IPS-NIHi7 (cell line): ENCODE data around the gene TEX50.
"Not testable (repeated sequence)": the region's sequence is repeated elsewhere in the genome, so short reads cannot be mapped to it uniquely, and the experiment has no call there.

ENCODE experiments used
- DNase-seq: peaks from one replicate; pipeline ENCODE4 v3.0.0; 2012; ENCODE audit warnings: mixed read lengths; ENCODE audit errors: extremely low spot score

Gene TEX50

DNA sequence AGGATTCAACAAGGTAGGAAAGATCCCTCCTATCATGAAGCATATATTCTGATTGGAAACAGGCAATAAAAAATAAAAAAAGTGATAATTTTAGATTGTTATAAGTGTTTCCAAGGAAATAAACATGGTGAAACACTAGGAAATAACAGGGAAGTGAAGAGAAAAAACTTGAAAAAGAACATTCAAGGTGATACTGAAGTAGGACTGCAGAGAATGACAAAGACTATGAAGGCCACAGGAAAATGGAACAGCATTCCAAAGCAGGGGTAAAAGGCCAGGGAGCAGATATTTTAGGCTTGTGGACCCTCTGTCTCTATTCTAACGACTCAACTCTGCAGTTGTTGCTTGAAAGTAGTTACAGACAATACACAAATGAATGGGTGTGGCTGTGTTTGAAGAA lies 26.6 kb downstream of the TEX50 start:
- no peak for DNase-seq

DNA sequence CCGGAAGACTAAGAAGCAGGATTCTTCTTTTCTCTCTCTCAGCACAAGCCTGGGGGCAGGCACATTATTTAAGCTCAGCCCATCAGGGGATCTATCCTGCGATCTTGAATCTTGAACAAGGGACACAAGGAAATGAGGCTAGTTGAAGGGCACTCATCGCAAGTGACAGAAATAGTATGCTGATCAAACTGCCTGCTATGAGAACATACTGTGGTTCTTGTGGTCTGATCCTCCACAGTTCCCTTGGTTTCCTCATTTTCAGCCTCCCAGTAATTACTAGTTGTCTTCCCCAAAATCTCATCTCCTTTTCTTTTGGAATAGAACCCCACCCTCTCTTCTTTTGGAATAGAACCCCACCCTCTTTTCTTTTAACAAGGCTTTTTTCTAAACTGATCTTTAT lies 28.0 kb downstream of the TEX50 start:
- DNase-seq: no peak

- no peak for DNase-seq
Observed at GRCh38 chr1:173666646-173667045, 31.5 kb downstream of the TEX50 start.

GRCh38 chr1:173669491-173669941 lies 34.4 kb downstream of the TEX50 start, which contains the start of gene ANKRD45:
Gene ANKRD45, minus strand, starts transcription at chr1:173669851. Its CDS starts 10,433 bp downstream, at chr1:173659418.
- DNase-seq: peak; percentile 81

GRCh38 chr1:173674496-173674895 lies 39.4 kb downstream of the TEX50 start:
- not testable (repeated sequence) for DNase-seq

GRCh38 chr1:173680152-173680551 lies 45.0 kb downstream of the TEX50 start:
- DNase-seq: not testable (repeated sequence)

- DNase-seq: no peak
Observed at GRCh38 chr1:173682184-173682583, 47.0 kb downstream of the TEX50 start.

DNA sequence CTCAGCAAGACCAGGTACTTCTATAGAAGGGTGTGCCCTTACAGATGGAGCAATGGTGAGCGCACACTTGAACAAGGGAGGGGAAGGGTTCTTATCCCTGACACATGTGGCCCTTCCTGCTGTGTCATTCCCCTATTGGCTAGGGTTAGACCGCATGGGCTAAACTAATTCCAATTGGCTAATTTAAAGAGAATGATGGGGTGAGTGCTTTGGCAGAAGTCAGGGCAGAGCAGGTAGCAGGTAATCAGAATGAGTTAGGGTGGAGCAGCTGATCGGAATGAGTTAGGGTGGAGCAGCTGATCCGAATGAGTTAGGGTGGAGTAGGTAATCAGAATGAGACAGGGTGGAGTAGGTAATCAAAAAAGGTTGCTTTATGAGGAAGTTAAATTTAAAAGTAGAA lies 48.7 kb downstream of the TEX50 start:
- DNase-seq: not testable (repeated sequence)

DNA sequence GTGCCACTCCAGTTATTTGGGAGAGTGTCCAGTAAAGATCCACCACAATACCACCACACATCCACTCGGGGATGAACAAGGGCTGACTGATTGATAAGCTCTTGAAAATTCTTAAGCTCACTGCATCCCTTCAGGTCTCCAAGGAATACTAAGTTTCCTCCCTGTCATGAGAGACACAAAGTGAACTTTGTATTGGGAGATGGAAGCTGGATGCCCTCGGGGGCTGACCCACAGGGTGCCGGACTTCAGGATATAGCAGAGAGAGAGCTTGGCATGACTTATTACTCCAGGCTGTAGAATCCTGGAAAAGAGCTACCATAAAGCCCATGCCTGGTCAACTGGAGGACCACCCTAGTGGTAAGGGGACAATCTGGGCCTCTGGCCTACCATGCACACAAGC lies 50.0 kb downstream of the TEX50 start:
- DNase-seq: not testable (repeated sequence)
